HepG2 (cell line): ENCODE results near the gene HRC. TPM values are rescaled to one million over a fixed set of nuclear protein-coding genes. Genes with fewer than 3 reads are reported as not detected.

ENCODE experiments used
- FOXM1 ChIP-seq: sonication (generic); formaldehyde crosslinking; IDR thresholded peaks from 2 replicates; pipeline ENCODE4 v1.5.0; 2020; ENCODE audit warnings: missing genetic modification reagents
- ISL2 ChIP-seq: sonication (generic); formaldehyde crosslinking; IDR thresholded peaks from 2 replicates; pipeline ENCODE4 v1.5.0; 2020; ENCODE audit warnings: missing genetic modification reagents
- KAT8 ChIP-seq: IDR thresholded peaks from 2 replicates; pipeline ENCODE4 v1.6.1; 2016; ENCODE audit warnings: missing genetic modification reagents, missing compliant biosample characterization
- KDM2A ChIP-seq: sonication (generic); formaldehyde crosslinking; IDR thresholded peaks from 2 replicates; pipeline ENCODE4 v1.4.0; 2020; ENCODE audit warnings: low read depth, missing genetic modification reagents, borderline replicate concordance
- KLF11 ChIP-seq: IDR thresholded peaks from 2 replicates; pipeline ENCODE4 v1.6.1; 2016; ENCODE audit warnings: missing compliant biosample characterization
- PHF21A ChIP-seq: sonication (generic); formaldehyde crosslinking; IDR thresholded peaks from 2 replicates; pipeline ENCODE4 v1.5.0; 2020; ENCODE audit warnings: mild to moderate bottlenecking, missing genetic modification reagents
- POLR2A ChIP-seq, 2 experiments: IDR thresholded peaks; 2 replicates each; pipeline ENCODE4 v1.6.1; 2011; ENCODE audit warnings: low read depth in 2 of 2, low read length in 2 of 2, mild to moderate bottlenecking in 1 of 2, moderate library complexity in 1 of 2; ENCODE audit not compliant: insufficient read depth in 1 of 2
- XRCC5 ChIP-seq: fragments of 200-400 bp; formaldehyde crosslinking; optimal IDR thresholded peaks from 2 replicates; pipeline ENCODE3; 2017; ENCODE audit warnings: mild to moderate bottlenecking, low read length
- ZFYVE20 ChIP-seq: sonication (generic); formaldehyde crosslinking; IDR thresholded peaks from 2 replicates; pipeline ENCODE4 v1.8.0; 2023; ENCODE audit warnings: low read depth, mild to moderate bottlenecking, moderate library complexity, missing genetic modification reagents, borderline replicate concordance
- ZKSCAN8 ChIP-seq: IDR thresholded peaks from 2 replicates; pipeline ENCODE4 v1.6.1; 2016; ENCODE audit warnings: borderline replicate concordance, missing genetic modification reagents, missing compliant biosample characterization
- ZNF10 ChIP-seq: sonication (generic); formaldehyde crosslinking; IDR thresholded peaks from 2 replicates; pipeline ENCODE4 v1.4.0; 2020; ENCODE audit warnings: mild to moderate bottlenecking, low read depth, missing genetic modification reagents, borderline replicate concordance
- ZNF225 ChIP-seq: sonication (generic); formaldehyde crosslinking; IDR thresholded peaks from 2 replicates; pipeline ENCODE4 v1.4.0; 2020; ENCODE audit warnings: mild to moderate bottlenecking, missing genetic modification reagents
- ZNF256 ChIP-seq: sonication (generic); formaldehyde crosslinking; conservative IDR thresholded peaks from 2 replicates; pipeline ENCODE4 v1.4.0; 2020; ENCODE audit warnings: missing genetic modification reagents
- ZNF263 ChIP-seq: sonication (generic); formaldehyde crosslinking; IDR thresholded peaks from 2 replicates; pipeline ENCODE4 v1.4.0; 2020; ENCODE audit warnings: missing genetic modification reagents
- ZNF430 ChIP-seq: sonication (generic); formaldehyde crosslinking; IDR thresholded peaks from 2 replicates; pipeline ENCODE4 v1.9.0; 2021; ENCODE audit warnings: mild to moderate bottlenecking, missing genetic modification reagents
- ZNF501 ChIP-seq: sonication (generic); formaldehyde crosslinking; IDR thresholded peaks from 2 replicates; pipeline ENCODE4 v1.5.1; 2020; ENCODE audit warnings: mild to moderate bottlenecking, moderate library complexity, missing genetic modification reagents
- ZNF652 ChIP-seq: IDR thresholded peaks from 2 replicates; pipeline ENCODE4 v1.6.1; 2016; ENCODE audit warnings: low read depth, borderline replicate concordance
- ZNF816 ChIP-seq: sonication (generic); formaldehyde crosslinking; IDR thresholded peaks from 2 replicates; pipeline ENCODE4 v1.8.0; 2022; ENCODE audit warnings: missing genetic modification reagents, mild to moderate bottlenecking, borderline replicate concordance
- ZSCAN20 ChIP-seq: sonication (generic); formaldehyde crosslinking; IDR thresholded peaks from 2 replicates; pipeline ENCODE4 v1.4.0; 2020; ENCODE audit warnings: missing genetic modification reagents, mild to moderate bottlenecking, borderline replicate concordance
- polyA plus RNA-seq, 8 experiments: library from polyadenylated mRNA; depleted of rRNA in 3 of 8; stranded (reverse) in 7 of 8; unstranded in 1 of 8; fragments of >200 nt; fragmentation: Illumina TruSeq in 4 of 8; extraction: Trizol in 4 of 8; gene quantifications; 2 replicates each; pipeline versions ENCODE4 v1.2.1 to v1.2.3, GENCODE V29; 2011 to 2016; ENCODE audit warnings: low read depth in 4 of 8, missing spikeins in 1 of 8, mixed read lengths in 1 of 8; ENCODE audit not compliant: insufficient read depth in 1 of 8
- total RNA-seq, 5 experiments: library from RNA; depleted of rRNA; stranded (reverse); fragments of >200 nt; fragmentation: Illumina TruSeq; extraction: Trizol; gene quantifications; 2 replicates each; pipeline ENCODE4 v1.2.3, GENCODE V29; 2016; ENCODE audit warnings: low read depth in 1 of 5
- TF ChIP-seq, protein P1 (sequence below): sonication (generic); formaldehyde crosslinking; IDR thresholded peaks from 2 replicates; pipeline ENCODE4 v1.5.1; 2020; ENCODE audit warnings: missing genetic modification reagents, mild to moderate bottlenecking, borderline replicate concordance
- TF ChIP-seq, protein P2 (sequence below): sonication (generic); formaldehyde crosslinking; IDR thresholded peaks from 2 replicates; pipeline ENCODE4 v1.4.0; 2020; ENCODE audit warnings: mild to moderate bottlenecking, missing genetic modification reagents
- TF ChIP-seq, protein P3 (sequence below): sonication (generic); formaldehyde crosslinking; IDR thresholded peaks from 2 replicates; pipeline ENCODE4 v1.5.0; 2020; ENCODE audit warnings: missing genetic modification reagents, mild to moderate bottlenecking, borderline replicate concordance
- TF ChIP-seq, protein P4 (sequence below): IDR thresholded peaks from 2 replicates; pipeline ENCODE4 v1.6.1; 2016; ENCODE audit warnings: missing compliant biosample characterization, missing genetic modification reagents, borderline replicate concordance

HRC gene
- total and polyA plus RNA-seq, 2 of the 13 experiments (the other 11 are each of a cell fraction or from before 2014, with no cell fraction given), result 3.6 to 15.4 TPM

DNA sequence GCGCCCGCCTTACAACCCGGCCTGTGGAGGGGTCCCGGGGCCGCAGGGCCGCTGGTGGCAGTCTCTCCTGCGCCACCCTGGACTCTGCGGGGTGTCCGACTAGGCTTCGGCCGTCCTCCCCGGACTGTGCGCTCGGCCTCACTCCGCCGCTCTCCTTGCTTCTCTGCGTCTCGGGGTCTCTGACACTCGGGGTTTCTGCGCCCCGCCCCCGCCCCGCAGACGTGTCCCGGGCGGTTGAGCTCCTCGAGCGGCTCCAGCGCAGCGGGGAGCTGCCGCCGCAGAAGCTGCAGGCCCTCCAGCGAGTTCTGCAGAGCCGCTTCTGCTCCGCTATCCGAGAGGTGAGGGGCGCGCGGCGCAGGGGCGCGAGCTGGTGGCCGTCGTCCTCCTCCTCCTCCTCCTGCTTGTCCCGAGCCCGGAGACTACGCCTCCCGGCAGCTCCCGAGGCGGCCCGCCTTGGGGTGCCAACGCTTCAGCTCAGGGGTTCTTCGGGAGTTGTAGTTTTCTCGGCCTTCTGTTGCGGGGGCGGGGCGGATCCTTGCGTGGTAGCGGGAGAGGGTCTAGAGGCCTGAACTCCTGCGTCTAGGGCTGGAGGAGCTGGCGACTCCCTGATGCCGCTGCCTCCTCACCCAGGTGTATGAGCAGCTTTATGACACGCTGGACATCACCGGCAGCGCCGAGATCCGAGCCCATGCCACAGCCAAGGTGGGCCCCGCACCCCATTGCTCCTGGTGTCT is 40.4 kb downstream of the HRC start (continued):
- TF ChIP-seq, protein P1, sequence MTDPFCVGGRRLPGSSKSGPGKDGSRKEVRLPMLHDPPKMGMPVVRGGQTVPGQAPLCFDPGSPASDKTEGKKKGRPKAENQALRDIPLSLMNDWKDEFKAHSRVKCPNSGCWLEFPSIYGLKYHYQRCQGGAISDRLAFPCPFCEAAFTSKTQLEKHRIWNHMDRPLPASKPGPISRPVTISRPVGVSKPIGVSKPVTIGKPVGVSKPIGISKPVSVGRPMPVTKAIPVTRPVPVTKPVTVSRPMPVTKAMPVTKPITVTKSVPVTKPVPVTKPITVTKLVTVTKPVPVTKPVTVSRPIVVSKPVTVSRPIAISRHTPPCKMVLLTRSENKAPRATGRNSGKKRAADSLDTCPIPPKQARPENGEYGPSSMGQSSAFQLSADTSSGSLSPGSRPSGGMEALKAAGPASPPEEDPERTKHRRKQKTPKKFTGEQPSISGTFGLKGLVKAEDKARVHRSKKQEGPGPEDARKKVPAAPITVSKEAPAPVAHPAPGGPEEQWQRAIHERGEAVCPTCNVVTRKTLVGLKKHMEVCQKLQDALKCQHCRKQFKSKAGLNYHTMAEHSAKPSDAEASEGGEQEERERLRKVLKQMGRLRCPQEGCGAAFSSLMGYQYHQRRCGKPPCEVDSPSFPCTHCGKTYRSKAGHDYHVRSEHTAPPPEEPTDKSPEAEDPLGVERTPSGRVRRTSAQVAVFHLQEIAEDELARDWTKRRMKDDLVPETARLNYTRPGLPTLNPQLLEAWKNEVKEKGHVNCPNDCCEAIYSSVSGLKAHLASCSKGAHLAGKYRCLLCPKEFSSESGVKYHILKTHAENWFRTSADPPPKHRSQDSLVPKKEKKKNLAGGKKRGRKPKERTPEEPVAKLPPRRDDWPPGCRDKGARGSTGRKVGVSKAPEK (CRISPR knock-in tag), result no peak
- peak; percentile 12 for TF ChIP-seq ISL2 (CRISPR knock-in tag)
- peak; percentile 10 to 47; a peak in 1 of 4 replicates for TF ChIP-seq POLR2A (IDR thresholded peaks at IDR 0.05; ENCODE audit: insufficient read depth in 1 of 2, low read depth in 2 of 2, low read length in 2 of 2)
- no peak for TF ChIP-seq ZNF652
- no peak for TF ChIP-seq FOXM1 (CRISPR knock-in tag)
- TF ChIP-seq, protein P2, sequence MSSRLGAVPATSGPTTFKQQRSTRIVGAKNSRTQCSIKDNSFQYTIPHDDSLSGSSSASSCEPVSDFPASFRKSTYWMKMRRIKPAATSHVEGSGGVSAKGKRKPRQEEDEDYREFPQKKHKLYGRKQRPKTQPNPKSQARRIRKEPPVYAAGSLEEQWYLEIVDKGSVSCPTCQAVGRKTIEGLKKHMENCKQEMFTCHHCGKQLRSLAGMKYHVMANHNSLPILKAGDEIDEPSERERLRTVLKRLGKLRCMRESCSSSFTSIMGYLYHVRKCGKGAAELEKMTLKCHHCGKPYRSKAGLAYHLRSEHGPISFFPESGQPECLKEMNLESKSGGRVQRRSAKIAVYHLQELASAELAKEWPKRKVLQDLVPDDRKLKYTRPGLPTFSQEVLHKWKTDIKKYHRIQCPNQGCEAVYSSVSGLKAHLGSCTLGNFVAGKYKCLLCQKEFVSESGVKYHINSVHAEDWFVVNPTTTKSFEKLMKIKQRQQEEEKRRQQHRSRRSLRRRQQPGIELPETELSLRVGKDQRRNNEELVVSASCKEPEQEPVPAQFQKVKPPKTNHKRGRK (CRISPR knock-in tag), result no peak
- TF ChIP-seq ZNF430 (CRISPR knock-in tag), result 0 out of 2 replicates have a peak, but pooled peaks have one; percentile 40
- TF ChIP-seq PHF21A (CRISPR knock-in tag), result 0 out of 2 replicates have a peak, but pooled peaks have one; percentile 47
- TF ChIP-seq ZNF225 (CRISPR knock-in tag), result 0 out of 2 replicates have a peak, but pooled peaks have one; percentile 60
- peak; percentile 41; the same call in 1 of the 2 replicates for TF ChIP-seq ZNF501 (CRISPR knock-in tag)
- no peak for TF ChIP-seq ZNF256
- TF ChIP-seq ZKSCAN8 (CRISPR knock-in tag), result no peak
- 0 out of 2 replicates have a peak, but pooled peaks have one; percentile 42 for TF ChIP-seq KLF11 (CRISPR knock-in tag)
- TF ChIP-seq KAT8 (CRISPR knock-in tag), result peak; percentile 49; the same call in 1 of the 2 replicates
- TF ChIP-seq ZNF263 (CRISPR knock-in tag), result peak; percentile 66; the same call in 1 of the 2 replicates
- TF ChIP-seq XRCC5, result peak; percentile 22
- no peak for TF ChIP-seq ZNF816
- no peak for TF ChIP-seq ZNF10
- peak; percentile 30; the same call in 1 of the 2 replicates for TF ChIP-seq ZSCAN20 (CRISPR knock-in tag)
- TF ChIP-seq, protein P3, sequence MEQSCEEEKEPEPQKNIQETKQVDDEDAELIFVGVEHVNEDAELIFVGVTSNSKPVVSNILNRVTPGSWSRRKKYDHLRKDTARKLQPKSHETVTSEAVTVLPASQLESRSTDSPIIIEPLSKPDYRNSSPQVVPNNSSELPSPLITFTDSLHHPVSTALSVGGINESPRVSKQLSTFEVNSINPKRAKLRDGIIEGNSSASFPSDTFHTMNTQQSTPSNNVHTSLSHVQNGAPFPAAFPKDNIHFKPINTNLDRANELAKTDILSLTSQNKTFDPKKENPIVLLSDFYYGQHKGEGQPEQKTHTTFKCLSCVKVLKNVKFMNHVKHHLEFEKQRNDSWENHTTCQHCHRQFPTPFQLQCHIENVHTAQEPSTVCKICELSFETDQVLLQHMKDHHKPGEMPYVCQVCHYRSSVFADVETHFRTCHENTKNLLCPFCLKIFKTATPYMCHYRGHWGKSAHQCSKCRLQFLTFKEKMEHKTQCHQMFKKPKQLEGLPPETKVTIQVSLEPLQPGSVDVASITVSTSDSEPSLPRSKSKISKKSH (CRISPR knock-in tag), result no peak
- TF ChIP-seq, protein P4, sequence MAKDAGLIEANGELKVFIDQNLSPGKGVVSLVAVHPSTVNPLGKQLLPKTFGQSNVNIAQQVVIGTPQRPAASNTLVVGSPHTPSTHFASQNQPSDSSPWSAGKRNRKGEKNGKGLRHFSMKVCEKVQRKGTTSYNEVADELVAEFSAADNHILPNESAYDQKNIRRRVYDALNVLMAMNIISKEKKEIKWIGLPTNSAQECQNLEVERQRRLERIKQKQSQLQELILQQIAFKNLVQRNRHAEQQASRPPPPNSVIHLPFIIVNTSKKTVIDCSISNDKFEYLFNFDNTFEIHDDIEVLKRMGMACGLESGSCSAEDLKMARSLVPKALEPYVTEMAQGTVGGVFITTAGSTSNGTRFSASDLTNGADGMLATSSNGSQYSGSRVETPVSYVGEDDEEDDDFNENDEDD (CRISPR knock-in tag), result no peak
- TF ChIP-seq KDM2A (CRISPR knock-in tag), result peak; percentile 65; the same call in 1 of the 2 replicates
- TF ChIP-seq ZFYVE20 (CRISPR knock-in tag), result no peak
